HEK293 (cell line): ENCODE results near the gene WDR17.

Experiments
- CTCF ChIA-PET: fragments of 350-600 bp; formaldehyde crosslinking; extraction: SDS; loops from one replicate; lab custom pipeline; 2021; ENCODE audit warnings: antibody characterized with exemption; lab: Yijun Ruan, JAX
- POLR2A ChIA-PET: fragments of 300-600 bp; formaldehyde crosslinking; extraction: SDS; loops from one replicate; lab custom pipeline; 2020; ENCODE audit warnings: antibody characterized with exemption, inconsistent platforms; lab: Yijun Ruan, JAX
- H3K27ac ChIP-seq: fragments of 200-500 bp; sonication (Bioruptor generic); 2 replicates; pipeline ENCODE4 v1.5.1; 2014; ENCODE audit warnings: low read depth, low read length, control low read depth, inconsistent platforms; ENCODE audit errors: extremely low read depth
- H3K36me3 ChIP-seq, 2 experiments: fragments of 200-500 bp in 1 of 2; sonication (Bioruptor generic) in 1 of 2; 1 replicate in 1 of 2; 2 replicates in 1 of 2; pipeline ENCODE4 v1.5.1; 2014 to 2017; ENCODE audit warnings: inconsistent platforms in 2 of 2, low read length in 2 of 2; ENCODE audit not compliant: control insufficient read depth in 2 of 2, insufficient read depth in 1 of 2
- H3K4me1 ChIP-seq: fragments of 200-500 bp; sonication (Bioruptor generic); 2 replicates; pipeline ENCODE4 v1.5.1; 2014; ENCODE audit warnings: mild to moderate bottlenecking, low read length, inconsistent platforms; ENCODE audit not compliant: control insufficient read depth, insufficient read depth
- H3K4me3 ChIP-seq: 2 replicates; pipeline ENCODE4 v1.5.1; 2011; ENCODE audit warnings: low read depth, mild to moderate bottlenecking, control low read depth, low read length, moderate library complexity
- H3K9me3 ChIP-seq: fragments of 200-500 bp; sonication (Bioruptor generic); 2 replicates; pipeline ENCODE4 v1.5.1; 2014; ENCODE audit warnings: low read depth, low read length, inconsistent platforms; ENCODE audit not compliant: control insufficient read depth, insufficient read depth
- EGR2 ChIP-seq: fragments of 450-650 bp; formaldehyde crosslinking; IDR thresholded peaks from 2 replicates; pipeline ENCODE4 v1.5.1; 2016; ENCODE audit warnings: low read depth, missing biosample characterization, missing genetic modification characterization
- KLF1 ChIP-seq: fragments of 450-650 bp; formaldehyde crosslinking; IDR thresholded peaks from 2 replicates; pipeline ENCODE4 v1.5.1; 2016; ENCODE audit warnings: missing biosample characterization, missing genetic modification characterization
- PBX3 ChIP-seq: sonication (generic); formaldehyde crosslinking; IDR thresholded peaks from 2 replicates; pipeline ENCODE4 v1.8.1; 2022; ENCODE audit warnings: mild to moderate bottlenecking, moderate library complexity, missing genetic modification reagents
- PRDM1 ChIP-seq: fragments of 450-650 bp; formaldehyde crosslinking; IDR thresholded peaks from 2 replicates; pipeline ENCODE4; 2016; ENCODE audit warnings: missing biosample characterization, missing genetic modification characterization
- PRDM10 ChIP-seq: fragments of 450-650 bp; formaldehyde crosslinking; IDR thresholded peaks from 2 replicates; pipeline ENCODE4 v1.5.1; 2016; ENCODE audit warnings: missing biosample characterization, missing genetic modification characterization
- REST ChIP-seq: fragments of 450-650 bp; formaldehyde crosslinking; IDR thresholded peaks from 2 replicates; pipeline ENCODE4 v1.5.1; 2016; ENCODE audit warnings: missing biosample characterization, missing genetic modification characterization
- ZBTB20 ChIP-seq: fragments of 450-650 bp; formaldehyde crosslinking; IDR thresholded peaks from 2 replicates; pipeline ENCODE4 v1.5.1; 2016; ENCODE audit warnings: missing biosample characterization, missing genetic modification characterization
- ZNF112 ChIP-seq: fragments of 450-650 bp; formaldehyde crosslinking; IDR thresholded peaks from 2 replicates; pipeline ENCODE4 v1.5.0; 2017; ENCODE audit warnings: missing biosample characterization, missing genetic modification characterization
- ZNF202 ChIP-seq: fragments of 450-650 bp; formaldehyde crosslinking; IDR thresholded peaks from 2 replicates; pipeline ENCODE4 v1.5.1; 2016; ENCODE audit warnings: missing biosample characterization, missing genetic modification characterization, borderline replicate concordance
- ZNF354C ChIP-seq: fragments of 450-650 bp; formaldehyde crosslinking; IDR thresholded peaks from 2 replicates; pipeline ENCODE4 v1.5.1; 2016; ENCODE audit warnings: missing biosample characterization, missing genetic modification characterization, low read depth, borderline replicate concordance
- ZNF433 ChIP-seq: fragments of 450-650 bp; formaldehyde crosslinking; IDR thresholded peaks from 2 replicates; pipeline ENCODE4 v1.5.1; 2016; ENCODE audit warnings: missing biosample characterization, missing genetic modification characterization, low read depth
- ZNF544 ChIP-seq: fragments of 450-650 bp; formaldehyde crosslinking; IDR thresholded peaks from 2 replicates; pipeline ENCODE4 v1.5.0; 2017; ENCODE audit warnings: missing biosample characterization, missing genetic modification characterization
- ZNF701 ChIP-seq: fragments of 450-650 bp; formaldehyde crosslinking; IDR thresholded peaks from 2 replicates; pipeline ENCODE4 v1.5.1; 2016; ENCODE audit warnings: missing biosample characterization, missing genetic modification characterization
- ZNF76 ChIP-seq: fragments of 450-650 bp; formaldehyde crosslinking; IDR thresholded peaks from 2 replicates; pipeline ENCODE4; 2016; ENCODE audit warnings: low read depth, missing biosample characterization, missing genetic modification characterization, borderline replicate concordance
- ZNF785 ChIP-seq: fragments of 450-650 bp; formaldehyde crosslinking; IDR thresholded peaks from 2 replicates; pipeline ENCODE4 v1.5.1; 2016; ENCODE audit warnings: missing biosample characterization, missing genetic modification characterization
- ZNF791 ChIP-seq: fragments of 450-650 bp; formaldehyde crosslinking; IDR thresholded peaks from 2 replicates; pipeline ENCODE4 v1.5.1; 2016; ENCODE audit warnings: missing biosample characterization, missing genetic modification characterization

The WDR17 gene

GRCh38 chr4:176187624-176188023 lies 122.0 kb downstream of the WDR17 start:
- TF ChIP-seq ZBTB20 (tag by site-specific recombination) = no peak
- H3K36me3 ChIP-seq = no peaks in the 10 kb centered on the region
- POLR2A ChIA-PET = no interaction called here
- CTCF ChIA-PET = interaction anchor here (0.7 kb wide), 1 partner anchor 10 kb away, joined by 4 read pairs; no protein-coding TSS in a partner anchor
- H3K9me3 ChIP-seq = no peaks in the 10 kb centered on the region
- H3K4me1 ChIP-seq = peaks cover 12% of the 10 kb centered on the region
- H3K4me3 ChIP-seq = no peak overlapping the region
- no peak overlapping the region for H3K27ac ChIP-seq

- Histone ChIP-seq H3K4me3 (no peak overlapping the region), H3K9me3 (no peaks in the 10 kb centered on the region), H3K27ac (no peak overlapping the region), H3K4me1 (peaks cover 12% of the 10 kb centered on the region), H3K36me3 (no peaks in the 10 kb centered on the region)
- no peak for TF ChIP-seq ZNF701 (tag by site-specific recombination)
- TF ChIP-seq ZNF544 (tag by site-specific recombination) = no peak
- TF ChIP-seq ZNF791 (tag by site-specific recombination) = no peak
- no peak for TF ChIP-seq ZNF785 (tag by site-specific recombination)
- TF ChIP-seq ZNF354C = no peak
- no peak for TF ChIP-seq PRDM10 (tag by site-specific recombination)
- no peak for TF ChIP-seq PBX3 (CRISPR knock-in tag)
- TF ChIP-seq PRDM1 (tag by site-specific recombination) = no peak
- no peak for TF ChIP-seq ZNF112 (tag by site-specific recombination)
- no peak for TF ChIP-seq REST
- TF ChIP-seq ZNF202 = no peak
- TF ChIP-seq ZNF433 (tag by site-specific recombination) = no peak
- TF ChIP-seq KLF1 (tag by site-specific recombination) = no peak
- TF ChIP-seq EGR2 (tag by site-specific recombination) = no peak
- TF ChIP-seq ZNF76 = no peak
- ChIA-PET POLR2A (no interaction called here), CTCF (no interaction called here)
Measured at GRCh38 chr4:176188654-176189053, 123.0 kb downstream of the WDR17 start.
